Heart left ventricle (tissue), 16 donors: ENCODE measurements around the gene CGB3. TPM values are rescaled to one million over a fixed set of nuclear protein-coding genes. Genes with fewer than 3 reads are reported as not detected.

Source experiments
- ATAC-seq, 4 donors: fragments of 200-7000 bp; cut with Tn5 transposase; one replicate each; pipeline ENCODE4 v1.9.1; 2020 to 2022; ENCODE audit warnings: moderate library complexity in 4 of 4, mild to moderate bottlenecking in 3 of 4, moderate number of reproducible peaks in 1 of 4
- DNase-seq, 5 donors: peaks; one replicate each; pipeline ENCODE4 v3.0.0-alpha.2; 2020
- H3K27ac ChIP-seq, 12 donors: fragments of 200-600 bp; sonication (generic) in 4 of 12; one replicate each; pipeline versions ENCODE4 v1.5.0 to v1.8.0; 2016 to 2022; ENCODE audit warnings: mild to moderate bottlenecking in 2 of 12
- H3K27me3 ChIP-seq, 9 donors: fragments of 200-600 bp; sonication (generic) in 2 of 9; one replicate each; pipeline versions ENCODE4 v1.5.1 to v1.8.0; 2016 to 2022; ENCODE audit warnings: mild to moderate bottlenecking in 3 of 9
- H3K36me3 ChIP-seq, 9 donors: fragments of 200-600 bp; sonication (generic) in 2 of 9; one replicate each; pipeline versions ENCODE4 v1.5.0 to v1.8.0; 2018 to 2022; ENCODE audit warnings: mild to moderate bottlenecking in 2 of 9
- H3K4me1 ChIP-seq, 12 donors: fragments of 200-600 bp; sonication (generic) in 4 of 12; one replicate each; pipeline versions ENCODE4 v1.5.0 to v1.8.0; 2016 to 2022; ENCODE audit warnings: mild to moderate bottlenecking in 3 of 12
- H3K4me3 ChIP-seq, 12 donors: fragments of 200-600 bp; sonication (generic) in 4 of 12; one replicate each; pipeline versions ENCODE4 v1.5.0 to v1.8.0; 2017 to 2022; ENCODE audit warnings: mild to moderate bottlenecking in 9 of 12, moderate library complexity in 4 of 12
- H3K9me3 ChIP-seq, 12 donors: fragments of 200-600 bp; sonication (generic) in 4 of 12; one replicate each; pipeline versions ENCODE4 v1.5.0 to v1.8.0; 2016 to 2022; ENCODE audit warnings: mild to moderate bottlenecking in 1 of 12
- POLR2A ChIP-seq, 2 donors: fragments of 450-650 bp; IDR thresholded peaks; one replicate each; pipeline ENCODE4 v1.6.1; 2017; ENCODE audit warnings: antibody characterized with exemption in 2 of 2, mild to moderate bottlenecking in 2 of 2, moderate library complexity in 2 of 2
- WGBS, 4 donors: extraction: QIAGEN DNeasy Blood & Tissue Kit in 2 of 4; methylation state at CpG; one replicate each; pipeline versions ENCODE4 v1.1.5 to v1.1.7; 2013 to 2018; 5-methylcytosine and 5-hydroxymethylcytosine counted together
- intact Hi-C, 10 donors: fragments of 100-400 bp; cut with DNase I; formaldehyde crosslinking; loops; one replicate each; pipeline versions ENCODE4 v1.11.1 to v1.14.2; 2022
- polyA plus RNA-seq, 2 donors: library from polyadenylated mRNA; stranded (reverse); fragments of 200-250 nt; gene quantifications; one replicate each; pipeline ENCODE4 v1.2.3, GENCODE V29; 2013
- total RNA-seq, 9 donors: library from RNA; depleted of rRNA in 2 of 9; stranded (reverse); fragments of >200 nt in 2 of 9; fragmentation: NEBNext Ultra II Directional in 3 of 9; extraction: Animal tissue kit (Norgen Biotek cat#: 25700) in 3 of 9; gene quantifications; one replicate each; pipeline versions ENCODE4 v1.1.0 to v1.2.4, GENCODE V29; 2016 to 2023
- TF ChIP-seq, protein P1 (sequence below), 12 donors: fragments of 200-600 bp; sonication (generic) in 4 of 12; IDR thresholded peaks; one replicate each; pipeline versions ENCODE4 v1.5.0 to v1.8.0; 2018 to 2022; ENCODE audit warnings: antibody characterized with exemption in 12 of 12, mild to moderate bottlenecking in 5 of 12
- donor health status: ischemic (EF 13 %, LVEDD 7.1; RV severe dilation, severe dysfunction).
- donor health status: healthy with polysubstance abuse.
- donor health status: DM: no; HTN: yes; CAD: no.
- donor health status: DM: no; HTN: no; CAD: no.
- donor health status: ischemic (EF 25% LVEDD 6.9; RV normal size, moderate dysfunction).
- donor health status: ischemic (EF 25% LVEDD 5.7; RV mildly dilated, moderate dysfunction).
- donor health status: healthy.
- donor health status: DM: yes; HTN: yes; CAD: no.
- donor health status: ischemic (EF 35%, LVEDD 5.7; RV mildly dilated, moderate dysfunction).
- donor health status: nonischemic (EF 11% LVEDD 7.7; RV severe dilation, severe dysfunction).
- donor health status: DM: yes; HTN: yes; CAD: no.
- donor health status: PGD.
- donor health status: ischemic (EF 29% LVEDD 5.4; RV normal size, mild dysfunction).
- donor health status: nonischemic (EF 23%, LVEDD 6.1; RV moderate dilation, normal function).

CGB3 gene
- total and polyA plus RNA-seq, 11 donors, result not detected

DNA sequence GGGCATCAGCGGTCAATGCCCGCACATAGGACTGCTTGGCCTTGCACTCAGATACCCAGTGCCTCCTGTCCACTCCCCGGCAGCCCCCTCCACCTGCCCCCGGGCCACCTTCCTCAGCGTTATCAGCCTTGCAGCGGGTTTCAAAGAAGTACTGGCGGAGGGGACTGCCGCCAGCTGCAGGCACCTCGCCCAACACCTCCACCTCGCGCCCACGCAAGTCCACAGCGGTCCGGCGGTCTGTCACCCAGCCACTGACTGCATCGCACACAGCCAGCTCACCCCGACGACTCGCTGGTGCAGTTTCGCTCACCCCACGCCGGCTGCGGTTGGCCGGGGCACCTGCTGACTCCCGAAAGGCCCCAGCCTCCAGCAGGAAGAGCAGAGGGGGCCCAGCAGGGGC is 37.3 kb upstream of the CGB3 start:
- intact Hi-C loops, result no loop called here
- no peak overlapping the region for H3K27ac ChIP-seq
- H3K9me3 ChIP-seq, result no peaks in the 10 kb centered on the region
- H3K4me1 ChIP-seq, result peaks cover 0 to 29% (median 16%) of the 10 kb centered on the region in 12 donors
- H3K4me3 ChIP-seq, result no peak overlapping the region
- DNase-seq (no peak), ATAC-seq (no peak)
- TF ChIP-seq POLR2A (IDR thresholded peaks at IDR 0.05), result no peak
- TF ChIP-seq, protein P1, sequence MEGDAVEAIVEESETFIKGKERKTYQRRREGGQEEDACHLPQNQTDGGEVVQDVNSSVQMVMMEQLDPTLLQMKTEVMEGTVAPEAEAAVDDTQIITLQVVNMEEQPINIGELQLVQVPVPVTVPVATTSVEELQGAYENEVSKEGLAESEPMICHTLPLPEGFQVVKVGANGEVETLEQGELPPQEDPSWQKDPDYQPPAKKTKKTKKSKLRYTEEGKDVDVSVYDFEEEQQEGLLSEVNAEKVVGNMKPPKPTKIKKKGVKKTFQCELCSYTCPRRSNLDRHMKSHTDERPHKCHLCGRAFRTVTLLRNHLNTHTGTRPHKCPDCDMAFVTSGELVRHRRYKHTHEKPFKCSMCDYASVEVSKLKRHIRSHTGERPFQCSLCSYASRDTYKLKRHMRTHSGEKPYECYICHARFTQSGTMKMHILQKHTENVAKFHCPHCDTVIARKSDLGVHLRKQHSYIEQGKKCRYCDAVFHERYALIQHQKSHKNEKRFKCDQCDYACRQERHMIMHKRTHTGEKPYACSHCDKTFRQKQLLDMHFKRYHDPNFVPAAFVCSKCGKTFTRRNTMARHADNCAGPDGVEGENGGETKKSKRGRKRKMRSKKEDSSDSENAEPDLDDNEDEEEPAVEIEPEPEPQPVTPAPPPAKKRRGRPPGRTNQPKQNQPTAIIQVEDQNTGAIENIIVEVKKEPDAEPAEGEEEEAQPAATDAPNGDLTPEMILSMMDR (IDR thresholded peaks at IDR 0.05), result no peak
- 75 to 84% (median 79%) methylated on average over 18 to 25 of the region's 25 CpGs for WGBS, 4 donors
- peaks cover 0 to 64% (median 20%) of the 10 kb centered on the region in 9 donors for H3K27me3 ChIP-seq
- H3K36me3 ChIP-seq, result no peaks in the 10 kb centered on the region

DNA sequence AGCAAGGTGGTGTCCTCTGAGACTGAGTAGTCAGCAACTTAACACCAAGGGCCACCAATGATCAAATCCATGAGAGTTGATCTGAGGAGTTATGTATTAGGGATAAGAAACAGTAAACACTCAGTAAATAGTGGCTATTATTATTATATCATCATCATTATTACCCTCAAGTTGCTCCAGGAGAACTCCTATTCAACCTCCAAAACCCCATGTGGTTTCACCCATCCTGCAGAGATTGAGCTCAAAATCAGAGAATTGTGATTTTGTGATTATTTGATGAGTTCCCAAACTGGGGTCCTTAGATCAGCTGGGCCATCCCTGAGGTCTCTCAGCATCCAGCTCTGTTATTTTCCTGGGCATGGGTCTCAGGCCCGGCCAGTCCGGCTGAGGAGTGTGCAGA is 36.9 kb upstream of the CGB3 start:
- H3K9me3 ChIP-seq, result no peaks in the 10 kb centered on the region
- ATAC-seq, result no peak
- intact Hi-C loops, result no loop called here
- H3K4me1 ChIP-seq, result peaks cover 0 to 33% (median 16%) of the 10 kb centered on the region in 12 donors
- WGBS, 4 donors, result 90 to 100% (median 97%) methylated on average over 2 of the region's 2 CpGs
- H3K27me3 ChIP-seq, result peaks cover 0 to 62% (median 20%) of the 10 kb centered on the region in 9 donors
- no peak overlapping the region for H3K4me3 ChIP-seq
- no peak for DNase-seq
- no peaks in the 10 kb centered on the region for H3K36me3 ChIP-seq
- H3K27ac ChIP-seq, result no peak overlapping the region
- TF ChIP-seq POLR2A (IDR thresholded peaks at IDR 0.05), result no peak
- TF ChIP-seq, protein P1 (IDR thresholded peaks at IDR 0.05), result no peak

DNA sequence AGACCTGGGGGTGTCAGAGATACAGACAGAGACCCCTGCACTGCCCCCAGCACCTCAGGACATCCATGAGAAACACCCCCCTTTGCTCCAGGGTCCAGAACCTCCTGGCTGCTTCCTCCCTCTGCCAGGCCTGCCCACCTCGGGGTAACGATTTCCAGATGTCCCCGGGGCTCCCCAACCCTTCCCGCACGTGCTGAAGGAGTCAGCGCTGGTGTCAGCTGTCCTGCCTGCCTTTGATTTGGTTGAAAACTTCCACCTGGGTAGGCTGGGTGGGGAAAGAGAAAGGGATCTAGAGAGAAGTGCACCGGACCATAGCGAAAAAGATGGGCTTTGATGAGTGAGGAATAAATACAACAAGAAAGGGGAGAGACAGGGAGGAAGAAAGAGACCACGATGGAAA is 34.9 kb upstream of the CGB3 start:
- Histone ChIP-seq H3K4me1 (peaks cover 0 to 24% (median 10%) of the 10 kb centered on the region in 12 donors), H3K9me3 (no peaks in the 10 kb centered on the region), H3K36me3 (no peaks in the 10 kb centered on the region), H3K4me3 (no peak overlapping the region), H3K27me3 (peaks cover 0 to 50% (median 6%) of the 10 kb centered on the region in 9 donors), H3K27ac (no peak overlapping the region)
- ATAC-seq (no peak), DNase-seq (no peak)
- intact Hi-C loops, result no loop called here
- TF ChIP-seq, protein P1 (IDR thresholded peaks at IDR 0.05), result no peak
- no peak for TF ChIP-seq POLR2A (IDR thresholded peaks at IDR 0.05)
- WGBS, 4 donors, result 62 to 66% (median 63%) methylated on average over 9 of the region's 9 CpGs

DNA sequence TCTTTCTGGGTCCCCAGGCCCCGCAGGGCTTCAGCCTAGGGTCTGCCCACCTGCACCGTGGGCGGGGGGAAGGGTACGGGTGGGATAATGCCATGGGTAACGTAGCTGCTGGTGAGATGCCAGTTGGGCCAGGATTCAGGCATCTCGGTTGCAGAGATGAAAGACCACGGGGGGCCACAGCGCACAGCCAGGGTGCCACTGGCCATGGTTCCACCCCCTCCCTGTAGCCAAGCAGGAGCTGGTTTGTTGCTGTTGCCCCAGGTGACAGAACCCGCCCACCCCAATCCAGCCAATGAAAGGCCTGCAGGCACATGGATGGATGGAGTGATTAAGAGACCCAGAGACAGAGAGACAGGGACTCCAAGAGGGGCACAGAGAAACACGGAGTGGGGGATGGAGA is 34.4 kb upstream of the CGB3 start:
- whole genome bisulfite sequencing, 4 donors, result 54 to 68% (median 58%) methylated on average over 10 of the region's 10 CpGs
- Histone ChIP-seq H3K36me3 (no peaks in the 10 kb centered on the region), H3K27ac (no peak overlapping the region), H3K4me1 (peaks cover 0 to 24% (median 10%) of the 10 kb centered on the region in 12 donors), H3K27me3 (peaks cover 0 to 45% (median 6%) of the 10 kb centered on the region in 9 donors), H3K4me3 (no peak overlapping the region), H3K9me3 (no peaks in the 10 kb centered on the region)
- intact Hi-C loops, result no loop called here
- DNase-seq (no peak), ATAC-seq (no peak)
- TF ChIP-seq POLR2A (IDR thresholded peaks at IDR 0.05), result no peak
- TF ChIP-seq, protein P1 (IDR thresholded peaks at IDR 0.05), result no peak
